ENCODE data around the gene RASSF5.

RASSF5 gene

DNA sequence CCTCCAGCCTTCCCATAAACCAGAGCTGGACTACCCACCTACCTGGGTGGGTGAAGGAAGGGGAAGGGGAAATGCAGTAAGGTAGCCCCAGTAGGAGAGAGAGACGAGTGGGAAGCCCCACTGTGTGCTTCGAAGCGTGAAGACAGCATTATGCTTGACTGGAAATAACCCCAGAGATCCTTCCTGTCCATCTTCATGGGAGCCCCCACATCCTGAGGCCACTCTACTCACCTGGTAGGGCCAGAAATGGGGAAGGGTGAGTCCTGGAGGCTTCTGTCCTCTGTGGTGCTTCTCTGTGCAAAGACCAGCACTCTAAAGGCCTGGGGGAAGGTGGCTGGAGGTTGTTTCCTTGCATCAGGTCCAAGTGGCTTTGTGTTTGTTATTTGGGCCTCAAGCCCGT lies 10.0 kb upstream of the RASSF5 start:
- DNase-seq (ENCODE audit: low read depth), result no peak

DNA sequence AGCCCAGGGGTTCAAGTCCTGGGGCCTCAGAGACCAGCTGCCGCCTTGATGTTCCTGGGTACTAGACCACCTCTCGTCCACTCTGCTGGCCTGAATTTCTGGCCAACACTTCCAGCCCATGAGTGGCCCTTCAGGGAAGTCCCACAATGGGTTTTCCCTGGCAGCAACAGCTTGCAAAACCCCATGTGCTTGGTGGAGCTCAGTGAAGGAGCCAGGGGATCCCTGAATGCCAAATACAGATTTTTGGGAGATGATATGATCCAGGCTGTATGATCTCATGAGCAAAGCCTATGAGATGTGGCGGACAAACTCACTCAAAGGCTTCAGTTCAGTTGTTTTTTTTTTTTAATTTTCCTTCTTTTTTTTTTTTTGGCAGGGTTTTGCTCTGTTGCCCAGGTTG lies 9.6 kb upstream of the RASSF5 start:
- DNase-seq (ENCODE audit: low read depth), result no peak

DNA sequence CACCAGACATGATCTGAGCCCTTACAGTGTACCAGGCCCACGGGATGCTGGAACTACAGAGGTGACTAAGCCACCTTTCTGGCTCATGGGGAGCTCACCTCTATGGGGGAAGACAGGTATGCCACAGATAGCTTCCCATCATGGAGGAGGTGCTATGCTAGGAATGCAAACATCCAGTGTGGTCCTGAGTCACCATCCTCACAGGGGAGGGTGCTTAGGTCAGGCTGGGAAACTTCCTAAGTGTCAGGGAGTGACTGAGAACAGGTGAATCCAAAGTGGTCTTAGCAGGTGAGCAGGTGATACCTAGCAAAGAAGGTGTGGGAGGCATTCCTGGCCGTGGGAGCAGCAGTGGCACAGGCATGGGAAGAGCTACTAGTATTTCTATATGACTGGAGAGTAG lies 8.6 kb upstream of the RASSF5 start:
- no peak for DNase-seq (ENCODE audit: low read depth)

DNA sequence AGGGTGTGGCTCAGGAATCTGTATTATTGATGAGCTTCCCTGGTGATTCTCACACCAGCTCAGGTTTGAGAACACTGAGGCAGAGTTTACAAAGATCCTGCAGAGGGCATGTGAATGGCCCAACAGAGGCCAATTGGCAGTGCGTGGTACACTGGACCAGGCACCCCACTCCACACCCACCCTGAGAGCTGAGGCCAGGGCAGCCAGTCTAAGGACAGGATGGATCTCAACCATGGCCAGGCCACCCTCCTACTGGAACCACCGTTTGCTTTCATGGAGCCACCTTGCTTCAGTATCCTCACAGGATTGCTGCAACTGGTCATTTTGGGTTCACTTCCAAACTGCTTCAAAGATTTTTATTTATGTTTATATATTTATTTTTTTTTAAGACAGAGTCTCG lies 7.3 kb upstream of the RASSF5 start:
- DNase-seq (ENCODE audit: low read depth), result no peak

DNA sequence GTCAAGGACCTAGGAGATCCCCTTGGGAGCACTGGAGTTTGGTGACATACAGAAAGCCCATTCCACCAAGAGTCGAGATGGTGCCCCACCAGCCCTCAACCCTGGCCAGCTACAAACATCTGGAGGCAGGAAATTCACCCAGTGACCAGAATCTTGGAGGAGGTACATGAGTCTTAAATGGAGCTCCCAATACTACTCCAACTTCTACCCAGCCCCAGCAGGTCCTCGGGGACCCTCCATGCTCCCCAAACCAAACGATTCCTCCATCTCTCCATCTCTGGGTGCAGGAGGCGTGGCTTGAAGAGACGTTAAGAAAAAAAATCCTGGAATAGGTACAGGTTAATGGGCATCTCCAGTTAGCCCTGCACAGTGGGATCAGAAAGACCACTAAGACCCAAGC lies 5.5 kb upstream of the RASSF5 start:
- no peak for DNase-seq (ENCODE audit: low read depth)

DNA sequence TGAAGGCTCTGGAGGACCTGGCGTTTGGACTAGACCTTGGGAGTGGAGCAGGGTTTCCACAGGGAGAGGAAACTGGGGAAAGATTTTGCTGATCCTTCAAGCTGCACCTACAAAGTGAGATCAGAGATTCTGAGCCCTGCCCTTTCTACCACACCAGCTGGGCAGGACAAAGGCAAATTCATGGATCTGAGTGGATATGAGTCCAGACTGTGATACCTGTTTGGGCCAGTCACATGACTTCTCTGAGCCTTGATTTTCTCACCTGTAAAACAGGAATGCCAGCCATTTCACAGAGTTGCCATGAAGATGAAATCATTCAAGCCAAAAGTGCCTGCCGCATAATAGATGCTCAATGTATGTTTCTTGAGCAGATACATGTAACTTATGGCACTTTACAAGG lies 4.9 kb upstream of the RASSF5 start:
- no peak for DNase-seq (ENCODE audit: low read depth)

DNA sequence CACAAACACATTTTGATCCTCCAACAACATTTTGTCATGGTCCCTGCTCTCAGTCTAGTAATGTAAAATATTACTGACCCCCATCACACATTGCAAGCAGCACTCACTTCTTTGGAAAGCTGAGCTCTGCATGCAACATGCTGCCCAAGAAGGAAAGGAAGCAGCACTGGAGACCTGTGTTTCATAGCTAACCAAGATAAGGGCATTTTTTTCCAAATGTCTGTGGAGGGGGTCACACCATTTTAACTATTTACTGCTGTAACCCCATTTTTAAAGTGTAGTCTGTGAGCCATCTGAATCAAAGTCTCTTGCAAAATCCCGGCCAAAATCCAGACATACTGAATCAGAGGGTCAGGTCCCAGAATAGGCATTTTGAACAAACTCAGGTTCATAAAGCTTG lies 4.5 kb upstream of the RASSF5 start:
- no peak for DNase-seq (ENCODE audit: low read depth)

DNA sequence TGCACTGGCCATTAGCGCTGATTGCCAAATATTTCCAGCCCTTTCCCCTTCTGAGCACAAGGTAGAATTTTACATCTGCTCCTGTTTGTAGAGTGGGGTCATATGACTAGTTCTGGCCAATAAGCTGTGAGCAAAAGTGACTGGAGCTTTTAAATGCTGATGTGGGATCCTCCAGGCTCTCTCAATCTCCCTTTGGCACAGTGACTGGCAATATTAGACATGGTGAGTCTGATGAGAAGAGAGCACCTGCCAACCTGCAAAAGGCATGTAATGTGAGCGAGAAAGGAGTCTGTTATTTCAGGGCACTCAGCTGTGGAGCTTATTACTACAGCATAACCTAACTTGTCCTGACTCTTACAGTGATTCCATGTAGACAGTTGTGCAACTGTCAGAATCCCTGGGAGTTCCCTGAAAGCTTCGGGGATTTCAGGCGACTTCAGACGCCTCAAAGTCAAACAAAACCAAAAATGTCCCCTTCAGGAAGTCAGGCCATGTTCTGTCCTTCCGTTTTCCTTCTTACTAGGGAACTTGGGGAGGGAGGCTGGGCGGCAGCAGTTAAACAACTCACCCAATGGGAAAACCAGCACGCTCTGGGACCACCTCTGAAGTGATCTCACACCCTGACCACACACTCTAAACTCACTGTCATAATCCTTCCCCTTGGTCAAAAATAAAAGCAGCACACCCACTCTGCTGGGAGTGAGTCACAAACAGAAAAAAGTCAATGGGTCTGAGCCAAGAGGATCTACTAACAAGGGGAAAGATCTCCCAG lies 3.6 kb upstream of the RASSF5 start:
- peak; percentile 98 for DNase-seq (ENCODE audit: low read depth)

DNA sequence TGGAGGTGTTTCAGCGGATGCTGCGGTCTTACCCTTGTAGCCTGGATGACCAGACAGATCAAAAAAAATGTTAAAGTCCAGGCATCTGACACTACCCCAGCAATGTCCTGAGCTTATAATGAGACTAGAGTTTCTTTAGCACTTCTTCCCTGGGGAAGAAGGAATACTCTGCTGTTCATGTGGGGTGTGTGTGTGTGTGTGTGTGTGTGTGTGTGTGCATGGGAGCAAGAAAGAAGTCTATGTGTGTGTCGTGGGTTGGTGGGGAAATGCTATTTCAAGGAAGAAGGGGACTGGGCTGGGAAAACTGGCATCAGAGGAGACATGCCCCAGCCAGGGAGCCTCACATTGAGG lies 3.0 kb upstream of the RASSF5 start:
- DNase-seq (ENCODE audit: low read depth), result no peak

DNA sequence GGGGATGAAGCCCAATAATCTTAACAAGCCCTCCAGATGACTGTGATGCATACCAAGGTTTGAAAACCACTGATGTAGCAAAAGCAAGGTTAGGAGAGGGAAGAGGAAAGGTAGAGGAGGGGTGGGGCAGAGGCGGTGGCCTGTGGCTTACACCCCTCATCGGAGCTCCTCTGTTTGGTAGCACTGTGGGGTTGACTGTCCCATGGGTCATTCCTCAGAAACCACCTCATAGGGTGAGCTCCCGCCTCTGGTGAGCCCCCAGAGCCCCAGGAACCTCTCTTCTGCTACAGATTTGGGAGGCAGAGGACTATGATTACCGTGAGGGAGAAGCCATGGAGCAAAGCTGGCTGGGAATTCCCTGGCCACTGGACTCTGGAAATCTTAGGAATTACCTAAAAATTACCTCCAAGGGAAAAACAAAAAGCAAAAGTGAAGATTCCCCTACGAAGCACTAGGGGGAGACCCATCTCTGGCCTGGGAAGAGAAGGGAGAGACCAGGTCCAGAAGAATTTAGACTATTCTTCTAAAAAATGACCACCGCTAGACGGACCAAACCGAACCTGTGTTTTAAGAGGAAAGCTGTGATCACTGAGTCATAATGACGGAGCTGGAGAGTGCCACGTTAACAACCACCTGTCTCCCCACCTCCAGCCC lies 1.5 kb upstream of the RASSF5 start:
- no peak for DNase-seq (ENCODE audit: low read depth)

DNA sequence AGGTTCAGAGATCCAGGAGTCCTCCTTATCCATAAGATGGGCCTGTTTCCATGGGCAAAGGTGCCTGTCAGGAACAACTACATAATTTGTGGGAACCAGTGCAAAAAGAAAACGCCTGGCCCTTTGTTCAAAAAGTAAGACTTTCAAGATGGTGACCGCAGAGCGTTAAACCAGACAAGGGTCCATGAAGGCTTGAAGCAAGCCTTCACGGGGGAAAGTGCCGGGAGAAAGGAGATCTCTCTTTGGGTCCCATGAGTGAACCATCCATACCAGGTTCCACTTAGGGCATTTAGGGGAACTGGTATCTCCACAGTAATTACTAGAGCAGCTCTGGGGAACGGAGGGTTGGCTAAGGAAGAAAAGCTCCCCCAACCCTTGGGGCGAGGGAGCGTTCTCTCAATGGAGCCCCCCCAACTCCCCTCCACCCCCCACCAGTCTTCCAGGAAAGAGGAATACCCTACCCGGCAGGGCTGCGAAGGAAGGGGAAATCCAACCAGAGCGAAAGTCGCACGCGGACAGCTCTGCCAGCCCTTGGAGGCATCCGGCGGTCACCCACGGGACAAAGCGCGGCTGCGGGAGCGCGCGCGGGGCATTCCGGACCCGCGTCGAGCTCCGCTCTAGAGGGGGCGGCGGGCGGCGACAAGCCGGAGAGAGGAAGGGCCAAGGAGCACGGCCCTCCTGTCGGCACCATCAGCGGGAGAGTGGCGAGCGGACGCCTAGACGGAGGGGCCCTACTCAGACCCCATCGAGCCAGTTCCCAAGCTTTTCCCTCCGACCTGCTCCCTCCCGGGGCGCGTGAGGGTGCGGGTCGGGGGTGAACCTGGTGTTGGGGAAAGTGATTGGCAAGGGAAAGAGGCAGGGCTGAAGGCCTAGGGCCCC lies 687 bp upstream of the RASSF5 start:
- DNase-seq (ENCODE audit: low read depth), result no peak

DNA sequence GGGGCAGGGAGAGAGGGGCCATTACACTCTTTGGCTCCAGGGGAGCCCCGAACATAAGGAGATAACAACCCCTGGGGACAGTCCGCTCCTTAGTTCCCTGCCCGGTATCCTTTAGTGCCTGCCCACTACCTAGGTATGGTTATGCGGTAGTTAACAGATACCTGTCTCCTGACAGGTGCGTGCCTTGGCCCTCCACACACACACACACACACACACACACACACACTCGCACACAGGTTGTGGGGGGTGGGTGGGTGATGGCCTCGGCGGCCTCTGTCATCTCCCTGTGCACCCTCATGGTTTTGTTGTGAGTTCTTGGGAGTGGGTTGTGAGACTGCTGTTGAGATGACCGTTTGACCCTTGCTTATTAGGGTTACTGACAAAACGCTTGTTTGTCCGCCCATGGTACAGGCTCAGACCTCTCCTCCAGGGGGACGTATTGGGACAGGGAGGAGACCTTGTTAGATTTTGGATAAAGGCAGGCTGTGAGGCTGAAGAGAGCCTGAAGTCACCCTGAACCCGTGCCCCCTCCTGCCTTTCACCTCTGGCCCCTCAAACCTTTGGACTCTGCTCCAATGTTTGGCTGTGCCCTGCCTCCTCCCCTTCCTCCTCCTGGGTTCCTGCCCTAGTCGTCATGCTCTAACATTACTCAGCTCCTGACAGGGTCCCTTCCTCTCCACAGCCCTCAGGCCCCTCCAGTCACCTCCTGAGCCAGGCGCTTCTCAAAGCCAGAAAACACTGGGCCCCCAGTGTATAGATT lies 979 bp downstream of the RASSF5 start:
- DNase-seq (ENCODE audit: low read depth), result no peak

DNA sequence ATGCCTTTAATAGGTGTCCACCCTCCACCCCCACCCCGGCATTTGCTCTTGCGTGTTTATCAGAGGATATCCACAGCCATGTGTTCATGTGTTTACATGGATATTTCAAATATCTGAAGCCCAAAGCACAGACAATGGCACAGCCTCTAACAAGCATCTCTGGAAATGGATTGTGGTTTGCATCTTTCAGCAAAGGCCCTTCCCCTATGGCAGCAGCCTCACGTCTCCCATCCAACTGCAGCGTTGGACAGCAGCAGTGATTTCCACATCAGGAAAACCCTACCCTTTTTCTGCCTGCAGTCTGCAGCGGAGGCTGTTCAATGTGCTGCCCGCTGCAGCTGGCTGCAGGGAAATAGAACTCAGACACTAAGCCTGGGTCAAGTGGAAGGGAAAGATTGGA lies 1.6 kb downstream of the RASSF5 start:
- DNase-seq (ENCODE audit: low read depth), result no peak

DNA sequence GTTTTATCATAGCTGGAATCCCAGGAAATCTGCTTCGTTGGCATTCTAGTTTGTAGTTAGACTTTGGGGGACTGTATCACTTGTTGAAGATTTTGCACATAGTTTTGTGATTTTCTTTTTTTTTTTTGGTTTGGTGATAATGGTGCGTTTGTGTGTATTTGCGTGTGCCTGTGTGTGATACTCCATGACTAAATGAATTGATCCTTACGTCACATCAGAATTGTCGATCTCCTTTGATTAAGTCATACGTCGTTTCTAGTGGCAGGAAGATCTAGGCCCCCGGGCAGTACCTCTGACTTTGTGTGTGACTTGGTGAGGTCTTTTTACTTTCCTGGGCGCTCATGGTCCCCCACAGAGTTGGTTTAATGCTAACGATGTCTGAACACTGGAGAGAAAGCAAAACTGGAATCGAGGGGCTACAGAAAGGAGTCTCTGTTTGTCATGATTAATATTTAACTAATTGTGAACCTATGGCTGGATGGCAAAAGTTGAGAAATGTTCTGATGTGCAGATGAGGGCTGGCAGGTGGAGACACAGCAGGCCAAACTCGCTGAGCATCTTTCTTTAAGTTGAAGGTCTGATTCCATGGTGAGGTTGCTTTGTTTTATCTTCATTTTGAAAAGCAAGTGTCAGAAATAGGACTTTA lies 2.4 kb downstream of the RASSF5 start:
- no peak for DNase-seq (ENCODE audit: low read depth)

DNA sequence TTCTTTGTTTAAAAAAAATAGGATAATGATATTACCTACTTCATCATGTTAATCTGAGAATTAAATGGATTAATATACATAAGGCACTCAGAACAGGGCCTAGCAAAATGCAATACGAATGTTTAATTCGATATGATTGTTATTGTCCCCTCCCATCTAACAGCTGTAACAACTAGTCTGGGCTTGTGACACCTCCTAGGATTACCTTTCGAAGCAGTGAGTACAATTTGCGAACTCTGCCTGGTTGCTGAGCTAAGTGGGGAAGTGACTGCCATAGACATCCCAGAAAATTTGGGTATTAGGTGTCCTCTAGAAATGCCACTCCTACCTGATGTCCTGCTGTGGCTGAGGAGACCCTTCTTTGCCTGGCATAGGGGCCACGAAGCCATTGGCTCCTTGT lies 3.0 kb downstream of the RASSF5 start:
- DNase-seq (ENCODE audit: low read depth), result no peak

DNA sequence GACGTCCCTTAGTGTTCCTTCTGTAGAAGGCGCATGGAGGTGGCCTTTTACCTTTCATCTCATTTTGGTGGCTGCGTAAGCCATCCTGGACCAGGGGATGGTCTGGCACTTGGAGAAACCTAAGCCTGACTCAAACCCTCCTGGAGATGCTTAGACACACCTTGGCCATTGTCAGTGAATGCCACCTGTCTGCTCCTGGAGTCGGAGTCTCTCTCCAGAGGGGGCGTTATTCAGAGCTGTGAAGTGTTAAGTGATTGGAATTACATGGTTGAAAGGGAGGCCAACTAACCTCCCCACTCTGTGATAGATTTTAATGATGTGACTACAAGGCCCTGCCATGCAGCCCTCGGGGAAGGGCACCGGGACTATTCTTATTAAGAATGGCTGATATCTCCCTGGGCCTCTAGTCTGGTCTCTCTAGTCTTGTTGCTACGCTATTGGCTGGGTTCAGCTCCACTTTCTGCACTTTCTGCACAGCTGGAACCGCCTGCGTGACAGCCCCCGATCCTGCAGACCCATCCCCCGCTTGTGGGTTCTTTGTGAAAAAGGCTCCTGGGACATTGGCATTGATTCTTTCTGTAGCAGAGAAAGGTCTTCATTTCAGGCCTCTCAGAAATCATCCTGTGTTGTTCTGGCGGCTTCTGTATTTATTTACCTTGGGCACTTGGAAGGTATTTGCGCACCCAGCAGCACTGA lies 4.2 kb downstream of the RASSF5 start:
- DNase-seq (ENCODE audit: low read depth), result no peak

DNA sequence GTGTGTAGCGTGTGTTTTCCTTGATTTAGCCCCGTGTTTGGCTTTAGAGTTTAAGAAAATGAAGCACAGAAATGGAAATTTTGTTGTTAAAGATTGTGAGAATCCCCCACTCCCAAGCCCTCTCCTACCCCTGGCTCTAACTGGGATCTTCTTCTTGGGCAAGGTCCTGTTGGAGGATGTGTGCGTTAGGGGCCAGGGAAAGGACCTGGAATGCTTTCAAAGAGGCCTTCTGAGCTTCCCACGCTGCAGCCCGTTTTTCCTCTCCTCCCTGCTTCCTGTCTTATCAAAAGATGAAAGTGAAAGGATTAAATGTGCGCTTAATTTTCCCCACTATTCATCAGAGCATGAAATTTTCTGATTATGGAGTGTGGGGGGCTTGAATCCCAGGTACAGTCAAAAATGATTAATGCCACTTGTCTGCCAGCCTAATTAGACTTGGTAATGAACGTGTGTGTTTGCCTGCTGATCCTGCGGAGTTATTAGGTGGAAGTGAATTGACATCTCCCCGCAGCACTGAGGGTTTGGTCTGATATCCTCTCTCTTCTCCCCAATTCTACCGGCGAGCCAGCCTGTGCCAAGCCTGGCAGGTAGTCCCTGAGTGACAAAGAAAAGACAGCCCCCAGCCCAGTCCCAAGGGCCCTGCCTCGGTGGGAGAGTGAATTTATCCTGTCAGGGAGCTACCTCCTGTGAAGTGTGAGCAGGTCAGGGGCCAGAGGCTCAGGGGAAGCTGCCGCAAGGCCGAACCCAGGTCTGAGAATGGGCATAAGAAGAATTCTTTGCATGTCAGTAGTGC lies 4.9 kb downstream of the RASSF5 start:
- no peak for DNase-seq (ENCODE audit: low read depth)

DNA sequence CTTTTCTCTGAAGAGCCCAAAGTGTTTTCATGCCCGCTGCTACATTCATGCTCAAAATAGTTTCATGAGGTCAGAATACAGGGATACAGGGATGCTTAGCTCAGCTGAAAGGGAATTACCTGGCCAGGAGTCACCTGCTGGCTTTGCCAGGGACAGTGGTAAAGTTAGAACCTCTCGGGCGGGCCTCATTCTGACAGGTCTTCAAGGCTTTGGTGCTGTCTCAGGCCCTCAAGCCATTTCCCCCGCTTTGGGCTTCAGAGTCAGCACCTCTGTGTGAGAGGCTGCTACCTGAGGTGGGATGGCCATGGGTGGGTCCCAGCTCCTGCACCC lies 5.5 kb downstream of the RASSF5 start:
- DNase-seq (ENCODE audit: low read depth), result no peak

DNA sequence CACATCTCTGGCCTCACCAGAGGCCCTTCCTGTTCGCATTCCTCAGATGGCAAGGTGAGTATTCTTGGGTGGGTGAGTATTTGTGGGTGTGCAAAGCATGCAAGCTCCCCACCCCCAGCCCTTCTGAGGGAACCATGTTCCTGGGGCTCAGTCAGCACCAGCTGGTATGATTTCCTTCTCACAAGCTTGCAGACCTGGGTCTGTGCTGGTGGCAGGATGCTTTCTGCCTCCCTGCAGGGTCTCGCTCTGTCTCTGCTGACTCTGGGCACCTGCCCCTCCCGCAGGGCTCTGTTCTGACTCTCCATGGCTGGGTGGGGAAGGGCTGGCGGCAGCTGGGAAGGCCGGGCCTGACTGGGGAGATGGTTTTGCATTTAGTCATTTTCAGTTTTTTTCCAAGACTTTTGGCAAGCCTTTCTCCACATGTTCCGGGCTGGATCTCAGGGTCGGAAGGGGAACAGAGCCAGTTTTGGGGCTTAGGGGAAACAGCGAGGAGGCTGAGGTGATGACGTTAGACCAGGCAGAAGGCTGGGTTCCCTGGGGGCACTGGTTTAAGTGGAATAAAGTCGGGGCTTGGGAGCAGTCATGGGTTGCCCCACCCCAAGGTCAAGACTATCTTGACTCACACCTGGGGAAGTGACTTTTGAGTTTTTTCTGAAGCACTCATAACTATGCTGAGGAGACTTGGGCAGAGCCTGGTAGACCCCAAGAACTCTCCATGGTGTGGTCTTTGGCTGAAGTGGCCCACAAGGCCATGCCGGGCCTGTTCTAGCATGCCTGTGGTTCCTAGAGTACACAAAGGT lies 6.2 kb downstream of the RASSF5 start:
- DNase-seq (ENCODE audit: low read depth), result no peak

Data from non-pigmented ciliary epithelial cell (primary cell).